ENCODE measurements around the gene SYNRG. TPM values are rescaled to one million over a fixed set of nuclear protein-coding genes. Genes with fewer than 3 reads are reported as not detected.
"Not testable (repeated sequence)": the region's sequence is repeated elsewhere in the genome, so short reads cannot be mapped to it uniquely, and the experiment has no call there.

SYNRG gene
- total RNA-seq, 1 donor from 2014 or later = 28.7 TPM

- no peak for DNase-seq (ENCODE audit: extremely low read depth, low read depth, low spot score)
These were observed 62.9 kb downstream of the SYNRG start for GRCh38 chr17:37546302-37546701.

DNA sequence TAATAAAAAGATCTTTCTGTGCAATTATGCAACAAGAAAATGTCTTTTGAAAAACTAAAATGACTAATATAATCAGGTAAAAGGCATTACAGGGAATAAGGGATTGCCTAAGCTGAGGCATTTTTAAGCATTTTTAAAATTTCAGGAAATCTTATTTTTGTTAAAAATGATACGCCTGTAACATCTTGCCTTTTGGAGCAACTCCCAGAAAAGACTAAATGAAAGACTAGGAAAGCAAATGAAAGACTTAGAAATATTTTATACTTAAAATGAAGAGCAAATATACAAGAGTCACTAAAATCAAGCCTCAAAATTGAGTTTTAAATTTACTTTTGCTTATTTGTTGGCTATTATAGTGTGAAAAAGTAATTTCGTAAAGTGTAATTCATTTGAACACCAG, 63.7 kb downstream of the SYNRG start:
- no peak for DNase-seq (ENCODE audit: extremely low read depth, low read depth, low spot score)

DNA sequence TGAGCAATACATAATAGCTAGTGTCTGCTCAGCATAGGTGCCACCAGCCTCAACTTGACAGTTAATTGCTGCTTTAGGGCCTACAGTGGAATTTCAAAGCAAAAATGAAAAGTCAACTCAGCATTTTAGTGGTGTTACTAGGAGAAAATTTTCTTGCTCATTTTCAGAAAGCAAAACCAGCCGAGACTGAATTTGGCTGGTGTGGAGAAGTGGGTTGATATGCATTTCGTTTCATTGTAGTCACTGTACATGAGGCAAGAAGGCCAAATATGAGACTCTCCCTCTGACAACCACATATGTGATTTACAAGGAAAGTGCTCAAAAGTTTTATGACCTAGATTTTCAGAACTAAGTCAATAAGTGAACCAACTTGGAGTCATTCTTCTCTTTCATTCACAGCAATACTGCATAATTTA, 65.6 kb downstream of the SYNRG start:
- no peak for DNase-seq (ENCODE audit: extremely low read depth, low read depth, low spot score)

- no peak for DNase-seq (ENCODE audit: extremely low read depth, low read depth, low spot score)
These were observed 67.1 kb downstream of the SYNRG start for GRCh38 chr17:37541880-37542660.

- DNase-seq (ENCODE audit: extremely low read depth, low read depth, low spot score) = no peak
These were observed 70.1 kb downstream of the SYNRG start for GRCh38 chr17:37538981-37539659.

DNA sequence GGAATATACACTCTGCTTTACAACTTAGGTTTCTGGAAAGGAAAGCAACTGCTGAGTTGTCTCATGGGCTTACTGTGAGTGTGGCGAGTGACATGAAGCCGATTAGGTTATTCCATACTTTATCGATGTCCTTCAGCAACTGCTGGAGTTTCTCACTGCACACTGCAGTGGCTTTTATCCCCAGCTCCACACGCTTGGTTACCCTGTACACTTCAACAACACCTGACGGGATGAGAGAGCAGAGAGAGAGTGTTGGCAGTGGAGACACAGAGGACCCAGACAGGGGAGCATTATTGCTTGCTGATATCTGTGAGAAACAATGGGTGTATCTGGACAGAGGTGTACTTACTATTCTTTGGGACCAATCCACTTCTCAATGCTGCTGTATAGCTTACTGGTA, 73.3 kb downstream of the SYNRG start:
- no peak for DNase-seq (ENCODE audit: extremely low read depth, low read depth, low spot score)

DNA sequence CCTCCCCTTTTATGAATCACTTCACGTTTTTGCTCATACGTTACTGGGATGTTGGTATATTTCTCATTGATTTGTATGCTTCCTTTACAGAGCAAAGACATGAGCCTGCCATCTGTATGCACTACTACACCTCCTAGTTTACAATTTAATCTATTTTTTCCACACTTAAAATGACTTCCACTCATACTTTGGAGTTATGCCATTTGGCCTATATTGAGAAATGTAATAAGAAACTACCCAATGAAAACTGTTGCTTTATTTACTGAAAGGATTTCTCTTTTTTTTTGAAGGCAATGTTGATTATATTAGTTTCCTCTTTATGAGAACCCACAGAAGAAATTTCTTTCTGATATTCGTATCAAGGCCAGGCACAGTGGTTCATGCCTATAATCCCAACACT, 76.5 kb downstream of the SYNRG start:
- no peak for DNase-seq (ENCODE audit: extremely low read depth, low read depth, low spot score)

GRCh38 chr17:37530420-37530819, 78.8 kb downstream of the SYNRG start:
- no peak for DNase-seq (ENCODE audit: extremely low read depth, low read depth, low spot score)

GRCh38 chr17:37527249-37527851, 81.9 kb downstream of the SYNRG start:
- DNase-seq (ENCODE audit: extremely low read depth, low read depth, low spot score) = peak; percentile 16

DNA sequence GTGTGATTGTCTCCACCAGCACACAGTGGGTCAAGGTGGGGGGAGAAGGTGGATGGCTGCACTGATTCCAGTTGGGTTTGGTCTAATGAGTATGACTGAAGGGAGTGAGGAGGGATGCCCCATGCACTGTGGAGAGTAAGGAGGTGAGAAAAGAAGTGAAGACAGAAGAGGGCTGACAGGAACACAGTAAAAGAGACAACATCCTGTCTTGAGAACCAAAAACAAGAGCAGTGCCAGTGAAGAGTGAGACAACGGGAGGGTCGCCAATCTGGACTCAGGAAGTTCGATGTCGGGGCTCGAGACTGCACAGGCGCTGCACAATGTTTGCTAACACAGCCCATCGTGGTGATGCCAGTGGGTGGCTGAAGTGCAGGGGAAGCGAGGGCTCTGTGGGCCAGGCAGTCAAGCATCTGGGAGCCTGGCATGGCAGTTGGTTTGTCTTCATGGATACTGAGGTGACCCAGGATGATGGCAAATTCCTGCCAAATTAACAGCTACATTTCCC, 85.5 kb downstream of the SYNRG start:
- DNase-seq (ENCODE audit: extremely low read depth, low read depth, low spot score) = no peak

DNA sequence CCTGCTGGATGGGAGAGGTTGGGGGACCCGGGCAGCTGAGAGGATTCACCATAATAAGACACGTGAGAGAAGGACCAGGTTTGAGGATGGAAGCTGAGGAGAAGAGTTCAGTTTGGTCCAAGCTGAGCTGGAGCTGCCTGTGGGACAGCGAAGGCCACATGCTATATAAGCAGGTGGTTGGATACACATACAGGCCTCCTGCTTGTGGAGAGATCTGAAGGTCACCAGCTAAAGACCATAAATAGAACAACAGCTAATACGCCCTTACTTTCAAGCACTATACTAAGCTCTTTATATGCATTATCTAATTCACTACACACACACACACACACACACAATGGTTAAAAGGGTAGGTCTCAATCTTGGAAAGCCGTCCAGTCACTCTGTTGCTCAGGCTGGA, 87.4 kb downstream of the SYNRG start:
- no peak for DNase-seq (ENCODE audit: extremely low read depth, low read depth, low spot score)

GRCh38 chr17:37520174-37520573, 89.0 kb downstream of the SYNRG start:
- DNase-seq (ENCODE audit: extremely low read depth, low read depth, low spot score) = no peak

DNA sequence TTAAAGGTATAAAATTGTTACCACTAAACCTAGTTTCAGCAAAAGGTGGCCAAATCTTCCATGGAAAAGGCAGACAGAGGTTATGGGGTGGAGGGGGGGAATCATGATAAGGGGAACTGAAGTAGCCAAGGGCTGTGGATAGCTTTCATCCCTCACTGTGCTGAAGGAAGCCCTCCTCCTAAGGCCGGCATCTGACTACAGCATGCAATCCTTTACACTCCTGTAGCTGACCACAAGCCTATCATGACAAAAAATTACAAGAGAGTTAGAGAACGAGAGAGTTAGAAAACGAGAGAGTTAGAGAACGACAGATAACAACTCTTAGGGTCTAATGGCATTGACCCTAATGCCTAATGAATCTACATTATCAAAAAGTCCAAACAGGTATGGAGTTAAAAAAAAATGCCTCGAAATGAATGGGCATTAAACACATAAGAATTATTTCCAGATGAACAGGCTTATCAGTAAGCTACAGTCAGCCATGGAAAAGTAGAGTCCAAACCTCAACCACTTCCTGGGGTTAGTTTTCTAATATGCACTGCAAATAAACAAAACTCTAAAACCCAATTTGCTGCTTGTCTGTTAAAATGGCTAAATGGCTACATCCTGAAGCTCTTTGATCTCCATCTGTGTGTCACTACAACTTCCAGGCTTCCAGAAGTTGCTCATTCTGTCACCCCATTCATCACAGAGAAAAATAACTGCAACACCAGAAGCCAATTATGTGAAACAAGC, 89.8 kb downstream of the SYNRG start:
- DNase-seq (ENCODE audit: extremely low read depth, low read depth, low spot score) = no peak

DNA sequence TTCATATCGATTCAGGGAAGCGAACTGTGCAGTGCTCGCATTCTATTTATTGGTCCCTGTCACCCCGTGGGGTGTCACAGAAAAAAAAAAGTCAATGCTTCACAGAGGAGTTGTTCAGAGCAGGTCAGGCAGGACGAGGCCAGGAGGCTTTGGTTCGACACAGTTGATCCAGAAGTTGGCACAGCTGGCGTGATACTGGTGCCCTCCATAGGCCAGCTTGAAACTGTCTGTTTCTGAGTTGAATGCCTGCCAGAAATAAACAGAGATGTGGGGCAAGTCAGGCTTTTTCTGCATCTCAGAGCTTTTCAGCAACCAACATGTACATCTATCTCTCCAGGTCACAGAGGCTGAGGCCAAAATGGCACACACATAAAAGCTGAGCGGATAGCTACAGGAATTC, 90.4 kb downstream of the SYNRG start:
- no peak for DNase-seq (ENCODE audit: extremely low read depth, low read depth, low spot score)

- DNase-seq (ENCODE audit: extremely low read depth, low read depth, low spot score) = no peak
These were observed 91.3 kb downstream of the SYNRG start for GRCh38 chr17:37517881-37518280.

DNA sequence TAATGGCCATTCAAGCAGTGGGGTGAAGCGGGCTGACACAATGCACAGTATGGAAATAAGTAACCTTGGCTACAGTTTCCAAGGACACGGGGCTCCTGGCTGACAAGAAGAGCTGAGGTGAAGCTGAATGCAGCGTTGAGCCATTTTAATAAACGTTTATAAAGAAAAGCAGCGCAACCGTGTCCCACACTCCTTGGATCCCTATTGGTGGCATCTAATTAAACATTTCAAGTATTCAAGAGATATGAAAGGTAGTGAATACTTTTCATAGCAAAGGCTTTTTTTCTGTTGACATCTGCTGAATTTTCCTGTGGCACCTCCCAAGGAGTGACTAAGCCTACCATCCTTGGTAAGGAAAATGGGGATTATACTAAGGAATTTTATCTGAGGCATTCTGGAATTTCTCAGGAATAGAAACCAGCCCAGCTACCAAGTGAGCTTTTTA, 93.1 kb downstream of the SYNRG start:
- DNase-seq (ENCODE audit: extremely low read depth, low read depth, low spot score) = no peak

- no peak for DNase-seq (ENCODE audit: extremely low read depth, low read depth, low spot score)
These were observed 95.5 kb downstream of the SYNRG start for GRCh38 chr17:37513711-37514110.

- DNase-seq (ENCODE audit: extremely low read depth, low read depth, low spot score) = no peak
These were observed 96.7 kb downstream of the SYNRG start for GRCh38 chr17:37512442-37513068.

- not testable (repeated sequence) for DNase-seq (ENCODE audit: extremely low read depth, low read depth, low spot score)
These were observed 97.6 kb downstream of the SYNRG start for GRCh38 chr17:37511642-37512041.

DNA sequence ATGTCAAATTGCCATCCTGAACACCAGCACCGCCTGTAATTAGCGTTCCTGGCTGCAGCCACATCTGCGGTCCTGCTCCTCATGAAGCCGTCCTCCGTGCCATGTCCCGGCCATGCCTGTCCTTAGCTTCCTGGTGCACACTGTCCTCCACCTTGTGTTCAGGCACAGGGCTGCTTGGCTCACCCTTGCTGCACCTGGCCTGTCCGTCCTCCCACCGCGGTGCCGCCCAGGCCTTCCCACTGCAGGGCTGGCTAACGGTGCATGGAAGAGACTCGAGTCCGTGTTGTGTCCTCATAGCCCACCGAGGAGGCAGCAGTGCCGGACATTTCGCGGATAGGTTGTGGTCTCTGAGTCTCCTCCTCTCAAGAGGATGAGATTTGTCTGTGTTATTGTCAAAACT, 99.2 kb downstream of the SYNRG start:
- no peak for DNase-seq (ENCODE audit: extremely low read depth, low read depth, low spot score)

GRCh38 chr17:37507111-37507510, 102.1 kb downstream of the SYNRG start:
- no peak for DNase-seq (ENCODE audit: extremely low read depth, low read depth, low spot score)
